ENCODE results near the gene NTM.

DNA sequence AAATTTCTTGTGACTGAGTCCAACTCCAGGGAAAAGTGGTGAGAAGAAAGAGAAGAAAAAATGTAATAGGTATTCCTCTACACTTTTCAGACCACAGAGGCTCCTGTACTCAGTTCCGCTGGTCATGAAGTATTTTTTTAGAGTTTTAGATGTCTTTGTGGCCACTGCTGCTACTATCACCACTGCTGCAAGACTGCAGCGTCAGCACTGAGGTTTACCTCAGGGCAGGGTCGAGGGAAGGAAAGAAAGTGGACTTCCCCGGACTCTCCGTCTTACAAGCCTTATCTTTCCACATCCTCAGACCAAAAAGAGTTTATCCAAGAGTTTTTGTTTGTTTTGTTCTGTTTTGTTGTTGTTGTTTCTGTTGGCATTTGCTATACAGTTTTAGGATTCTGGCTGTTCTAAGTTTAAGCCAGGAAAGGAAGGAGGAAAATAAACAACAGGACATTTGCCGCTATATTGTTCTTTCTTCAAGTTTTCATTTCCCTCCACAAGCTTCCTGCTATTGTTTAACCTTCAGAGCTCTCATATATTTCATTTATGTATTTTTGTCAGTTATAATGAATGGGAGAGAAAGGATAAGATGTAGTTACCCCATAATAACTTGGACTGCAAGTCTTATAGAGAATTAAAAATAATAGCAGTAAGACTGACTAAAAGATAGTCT is 919.3 kb downstream of the NTM start:
- TF ChIP-seq CTCF (IDR thresholded peaks at IDR 0.05) (no peak), POLR2A (IDR thresholded peaks at IDR 0.05) (no peak)

All from esophagus squamous epithelium (tissue), 4 donors.